Measurements from ENCODE around the gene ZNF584. TPM values are rescaled to one million over a fixed set of nuclear protein-coding genes. Genes with fewer than 3 reads are reported as not detected.

Gene ZNF584
- total and polyA plus RNA-seq, 2 donors (not counting 3 experiments of a cell fraction or from before 2014, with no cell fraction given), result 5.9 to 12.4 TPM

DNA sequence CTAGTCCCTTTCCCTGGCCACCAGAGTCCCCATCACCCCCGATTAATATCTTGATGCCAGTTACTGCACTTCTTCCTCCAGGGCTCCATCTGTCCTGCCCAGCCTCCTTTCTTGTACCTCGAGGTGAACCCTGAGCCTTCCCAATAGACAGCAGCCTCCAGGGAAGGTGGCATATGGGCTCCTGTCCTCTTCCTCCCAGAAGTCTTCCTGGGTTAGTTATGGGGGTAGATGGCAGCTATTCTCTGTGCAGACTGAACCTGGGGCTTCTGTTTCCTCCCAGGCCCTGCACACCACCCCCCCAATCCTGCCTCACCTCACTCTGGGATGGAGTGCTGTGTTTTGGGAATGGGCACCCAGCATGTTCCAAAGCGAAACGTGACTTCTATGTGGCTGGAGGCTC, 10.4 kb upstream of the ZNF584 start:
- no peaks in the 10 kb centered on the region for H3K79me2 ChIP-seq (ENCODE audit: control insufficient read depth, insufficient read depth, low read length)
- no peaks in the 10 kb centered on the region for H3K27me3 ChIP-seq (ENCODE audit: control insufficient read depth in 2 of 2, insufficient read depth in 2 of 2, low read length in 2 of 2)
- no peak overlapping the region for H3K27ac ChIP-seq (ENCODE audit: insufficient read depth, low read depth, low read length)
- H3K4me1 ChIP-seq (ENCODE audit: control insufficient read depth, extremely low read depth, insufficient read depth, low read length), result peaks cover 12% of the 10 kb centered on the region
- no TSS peak for BruUV-seq (replicated peaks)
- CTCF ChIA-PET, result no interaction called here
- H3K9me1 ChIP-seq (replicated peaks; ENCODE audit: control insufficient read depth, extremely low read depth, insufficient read depth, low read length), result no peaks in the 10 kb centered on the region
- no peaks in the 10 kb centered on the region for H4K20me1 ChIP-seq (replicated peaks; ENCODE audit: control insufficient read depth, extremely low read depth, insufficient read depth, low read length)
- intact Hi-C loops (cut with micrococcal nuclease) (no loop called here), dilution Hi-C loops (cut with MboI; ENCODE audit: extremely low pct_ligation_motif_present, low sequenced_read_pairs) (no loop called here)
- POLR2A ChIA-PET, result no interaction called here
- FAIRE-seq (no peak), DNase-seq (ENCODE audit: low read depth, low spot score) (no peak)
- no peak for TF ChIP-seq JUN (IDR thresholded peaks at IDR 0.05; ENCODE audit: borderline replicate concordance, insufficient read depth, insufficient read length, low read depth)
- no peak for TF ChIP-seq POLR2A (IDR thresholded peaks at IDR 0.05; ENCODE audit: low read depth, low read length)
- no peak for TF ChIP-seq POLR2AphosphoS5 (IDR thresholded peaks at IDR 0.05; ENCODE audit: insufficient read depth, low read depth, low read length)
- TF ChIP-seq, protein P1, sequence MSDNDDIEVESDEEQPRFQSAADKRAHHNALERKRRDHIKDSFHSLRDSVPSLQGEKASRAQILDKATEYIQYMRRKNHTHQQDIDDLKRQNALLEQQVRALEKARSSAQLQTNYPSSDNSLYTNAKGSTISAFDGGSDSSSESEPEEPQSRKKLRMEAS (IDR thresholded peaks at IDR 0.05; ENCODE audit: insufficient read depth, insufficient read length), result no peak
- TF ChIP-seq, protein P2, sequence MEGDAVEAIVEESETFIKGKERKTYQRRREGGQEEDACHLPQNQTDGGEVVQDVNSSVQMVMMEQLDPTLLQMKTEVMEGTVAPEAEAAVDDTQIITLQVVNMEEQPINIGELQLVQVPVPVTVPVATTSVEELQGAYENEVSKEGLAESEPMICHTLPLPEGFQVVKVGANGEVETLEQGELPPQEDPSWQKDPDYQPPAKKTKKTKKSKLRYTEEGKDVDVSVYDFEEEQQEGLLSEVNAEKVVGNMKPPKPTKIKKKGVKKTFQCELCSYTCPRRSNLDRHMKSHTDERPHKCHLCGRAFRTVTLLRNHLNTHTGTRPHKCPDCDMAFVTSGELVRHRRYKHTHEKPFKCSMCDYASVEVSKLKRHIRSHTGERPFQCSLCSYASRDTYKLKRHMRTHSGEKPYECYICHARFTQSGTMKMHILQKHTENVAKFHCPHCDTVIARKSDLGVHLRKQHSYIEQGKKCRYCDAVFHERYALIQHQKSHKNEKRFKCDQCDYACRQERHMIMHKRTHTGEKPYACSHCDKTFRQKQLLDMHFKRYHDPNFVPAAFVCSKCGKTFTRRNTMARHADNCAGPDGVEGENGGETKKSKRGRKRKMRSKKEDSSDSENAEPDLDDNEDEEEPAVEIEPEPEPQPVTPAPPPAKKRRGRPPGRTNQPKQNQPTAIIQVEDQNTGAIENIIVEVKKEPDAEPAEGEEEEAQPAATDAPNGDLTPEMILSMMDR (IDR thresholded peaks at IDR 0.05; ENCODE audit: extremely low read depth in 1 of 2, insufficient read depth in 1 of 2, low read depth in 1 of 2, low read length in 2 of 2), result no peak
- TF ChIP-seq GATA2 (IDR thresholded peaks at IDR 0.05; ENCODE audit: insufficient read depth, insufficient read length, low read depth, low read length), result no peak
- no peak for TF ChIP-seq EZH2 (IDR thresholded peaks at IDR 0.05; ENCODE audit: borderline replicate concordance, low read depth, low read length, severe bottlenecking)
- no peak for TF ChIP-seq FOS (IDR thresholded peaks at IDR 0.05; ENCODE audit: borderline replicate concordance, insufficient read depth, low read length)
- TF ChIP-seq MYC (IDR thresholded peaks at IDR 0.05; ENCODE audit: low read depth, low read length), result no peak
- peaks cover 6 to 16% of the 10 kb centered on the region in 2 experiments for H3K36me3 ChIP-seq (ENCODE audit: control insufficient read depth in 2 of 2, extremely low read depth in 1 of 2, insufficient read depth in 2 of 2, low read length in 2 of 2)
- no peak overlapping the region for H3K9ac ChIP-seq (replicated peaks; ENCODE audit: extremely low read depth, insufficient read depth, low read length)
- no peak overlapping the region for H2AFZ ChIP-seq (ENCODE audit: low read depth, low read length)
- no peaks in the 10 kb centered on the region for H3K9me3 ChIP-seq (replicated peaks; ENCODE audit: control insufficient read depth, insufficient read depth, low read length)
- H3K4me2 ChIP-seq (ENCODE audit: insufficient read depth, low read length), result no peak overlapping the region
- H3K4me3 ChIP-seq (replicated peaks in 1 of 3; ENCODE audit: insufficient read depth in 1 of 3, low read depth in 1 of 3, low read length in 3 of 3), result no peak overlapping the region

Data from endothelial cell of umbilical vein (primary cell).